ENCODE measurements around the gene CPLX4. TPM values are rescaled to one million over a fixed set of nuclear protein-coding genes. Genes with fewer than 3 reads are reported as not detected.
A peak's percentile ranks its signal among the peaks of the same experiment; 100 is the strongest.

Gene CPLX4
- total RNA-seq, 3 donors from 2014 or later = not detected

- Mint-ChIP-seq H3K4me3 (no peak overlapping the region), H3K36me3 (ENCODE audit: insufficient read depth) (peaks cover 48% of the 10 kb centered on the region), H3K27me3 (ENCODE audit: low read depth) (no peaks in the 10 kb centered on the region), H3K4me1 (ENCODE audit: low read depth) (no peaks in the 10 kb centered on the region), H3K9me3 (no peaks in the 10 kb centered on the region)
- no peak for ATAC-seq
- no peak for DNase-seq
These were observed 14.5 kb upstream of the CPLX4 start for GRCh38 chr18:59332986-59333385.

- Mint-ChIP-seq H3K4me3 (no peak overlapping the region), H3K36me3 (ENCODE audit: insufficient read depth) (peaks cover 52% of the 10 kb centered on the region)
These were observed 10.2 kb upstream of the CPLX4 start for GRCh38 chr18:59328683-59329082.

GRCh38 chr18:59325965-59326364 lies 7.5 kb upstream of the CPLX4 start:
- ATAC-seq (no peak), DNase-seq (no peak)
- Mint-ChIP-seq H3K4me1 (ENCODE audit: low read depth) (no peaks in the 10 kb centered on the region), H3K4me3 (no peak overlapping the region), H3K27me3 (ENCODE audit: low read depth) (no peaks in the 10 kb centered on the region), H3K9me3 (no peaks in the 10 kb centered on the region), H3K36me3 (ENCODE audit: insufficient read depth) (peaks cover 40% of the 10 kb centered on the region)

More at GRCh38 chr18:59328683-59329082, 10.2 kb upstream of the CPLX4 start:
- DNase-seq (no peak), ATAC-seq (no peak)
- Mint-ChIP-seq H3K4me1 (ENCODE audit: low read depth) (no peaks in the 10 kb centered on the region), H3K27me3 (ENCODE audit: low read depth) (no peaks in the 10 kb centered on the region), H3K9me3 (no peaks in the 10 kb centered on the region)

- DNase-seq (no peak), ATAC-seq (no peak)
- H3K9me3 Mint-ChIP-seq = no peaks in the 10 kb centered on the region
- no peaks in the 10 kb centered on the region for H3K4me1 Mint-ChIP-seq (ENCODE audit: low read depth)
- H3K27me3 Mint-ChIP-seq (ENCODE audit: low read depth) = peaks cover 2% of the 10 kb centered on the region
- H3K36me3 Mint-ChIP-seq (ENCODE audit: insufficient read depth) = peaks cover 38% of the 10 kb centered on the region
- H3K4me3 Mint-ChIP-seq = no peak overlapping the region
These were observed 6.1 kb upstream of the CPLX4 start for GRCh38 chr18:59324623-59324971.

- Mint-ChIP-seq H3K36me3 (ENCODE audit: insufficient read depth) (peaks cover 37% of the 10 kb centered on the region), H3K9me3 (no peaks in the 10 kb centered on the region), H3K27me3 (ENCODE audit: low read depth) (peaks cover 2% of the 10 kb centered on the region), H3K4me3 (no peak overlapping the region), H3K4me1 (ENCODE audit: low read depth) (no peaks in the 10 kb centered on the region)
- no peak for ATAC-seq
- DNase-seq = no peak
These were observed 5.6 kb upstream of the CPLX4 start for GRCh38 chr18:59323931-59324622.

- DNase-seq (no peak), ATAC-seq (no peak)
- no peak overlapping the region for H3K4me3 Mint-ChIP-seq
- no peaks in the 10 kb centered on the region for H3K36me3 Mint-ChIP-seq (ENCODE audit: insufficient read depth)
- no peaks in the 10 kb centered on the region for H3K4me1 Mint-ChIP-seq (ENCODE audit: low read depth)
- peaks cover 40% of the 10 kb centered on the region for H3K27me3 Mint-ChIP-seq (ENCODE audit: low read depth)
- no peaks in the 10 kb centered on the region for H3K9me3 Mint-ChIP-seq
These were observed 6.8 kb downstream of the CPLX4 start for GRCh38 chr18:59311631-59312030.

- ATAC-seq = no peak
- no peak for DNase-seq
- Mint-ChIP-seq H3K36me3 (ENCODE audit: insufficient read depth) (no peaks in the 10 kb centered on the region), H3K4me3 (peak overlapping the region; percentile 52), H3K9me3 (no peaks in the 10 kb centered on the region), H3K4me1 (ENCODE audit: low read depth) (no peaks in the 10 kb centered on the region), H3K27me3 (ENCODE audit: low read depth) (peaks cover 44% of the 10 kb centered on the region)
These were observed 9.6 kb downstream of the CPLX4 start for GRCh38 chr18:59308938-59309260.

- no peaks in the 10 kb centered on the region for H3K9me3 Mint-ChIP-seq
- peak; percentile 89 to 94 for ATAC-seq
These were observed 10.1 kb downstream of the CPLX4 start for GRCh38 chr18:59308248-59308937.

GRCh38 chr18:59306640-59307039 lies 11.8 kb downstream of the CPLX4 start:
- Mint-ChIP-seq H3K4me1 (ENCODE audit: low read depth) (no peaks in the 10 kb centered on the region), H3K36me3 (ENCODE audit: insufficient read depth) (no peaks in the 10 kb centered on the region), H3K4me3 (no peak overlapping the region), H3K27me3 (ENCODE audit: low read depth) (peaks cover 35% of the 10 kb centered on the region), H3K9me3 (no peaks in the 10 kb centered on the region)
- ATAC-seq (no peak), DNase-seq (no peak)

More at GRCh38 chr18:59308248-59308937, 10.1 kb downstream of the CPLX4 start:
- Mint-ChIP-seq H3K4me1 (ENCODE audit: low read depth) (no peaks in the 10 kb centered on the region), H3K36me3 (ENCODE audit: insufficient read depth) (no peaks in the 10 kb centered on the region), H3K27me3 (ENCODE audit: low read depth) (peaks cover 44% of the 10 kb centered on the region), H3K4me3 (peak overlapping the region; percentile 52)
- peak; percentile 60 for DNase-seq

GRCh38 chr18:59305295-59305694 lies 13.2 kb downstream of the CPLX4 start:
- H3K9me3 Mint-ChIP-seq = no peaks in the 10 kb centered on the region
- ATAC-seq = no peak
- H3K27me3 Mint-ChIP-seq (ENCODE audit: low read depth) = peaks cover 32% of the 10 kb centered on the region
- H3K4me1 Mint-ChIP-seq (ENCODE audit: low read depth) = no peaks in the 10 kb centered on the region
- DNase-seq = no peak
- no peaks in the 10 kb centered on the region for H3K36me3 Mint-ChIP-seq (ENCODE audit: insufficient read depth)
- H3K4me3 Mint-ChIP-seq = no peak overlapping the region

GRCh38 chr18:59303656-59304195 lies 14.7 kb downstream of the CPLX4 start:
- Mint-ChIP-seq H3K27me3 (ENCODE audit: low read depth) (peaks cover 26% of the 10 kb centered on the region), H3K36me3 (ENCODE audit: insufficient read depth) (no peaks in the 10 kb centered on the region), H3K4me1 (ENCODE audit: low read depth) (no peaks in the 10 kb centered on the region), H3K9me3 (no peaks in the 10 kb centered on the region), H3K4me3 (no peak overlapping the region)
- ATAC-seq (no peak), DNase-seq (no peak)

GRCh38 chr18:59303006-59303405 lies 15.4 kb downstream of the CPLX4 start:
- peaks cover 20% of the 10 kb centered on the region for H3K27me3 Mint-ChIP-seq (ENCODE audit: low read depth)
- no peaks in the 10 kb centered on the region for H3K36me3 Mint-ChIP-seq (ENCODE audit: insufficient read depth)
- ATAC-seq = no peak
- H3K4me1 Mint-ChIP-seq (ENCODE audit: low read depth) = no peaks in the 10 kb centered on the region
- no peak for DNase-seq
- no peak overlapping the region for H3K4me3 Mint-ChIP-seq
- H3K9me3 Mint-ChIP-seq = no peaks in the 10 kb centered on the region

GRCh38 chr18:59301929-59302328 lies 16.5 kb downstream of the CPLX4 start:
- ATAC-seq (no peak), DNase-seq (no peak)
- H3K4me3 Mint-ChIP-seq = no peak overlapping the region
- peaks cover 18% of the 10 kb centered on the region for H3K27me3 Mint-ChIP-seq (ENCODE audit: low read depth)
- H3K9me3 Mint-ChIP-seq = no peaks in the 10 kb centered on the region
- no peaks in the 10 kb centered on the region for H3K4me1 Mint-ChIP-seq (ENCODE audit: low read depth)
- H3K36me3 Mint-ChIP-seq (ENCODE audit: insufficient read depth) = no peaks in the 10 kb centered on the region

- ATAC-seq = peak in 1 of 2 donors; percentile 58
- H3K4me3 Mint-ChIP-seq = no peak overlapping the region
- H3K36me3 Mint-ChIP-seq (ENCODE audit: insufficient read depth) = no peaks in the 10 kb centered on the region
- peaks cover 13% of the 10 kb centered on the region for H3K27me3 Mint-ChIP-seq (ENCODE audit: low read depth)
- DNase-seq = no peak
- H3K9me3 Mint-ChIP-seq = no peaks in the 10 kb centered on the region
- no peaks in the 10 kb centered on the region for H3K4me1 Mint-ChIP-seq (ENCODE audit: low read depth)
These were observed 17.7 kb downstream of the CPLX4 start for GRCh38 chr18:59300676-59301285.

GRCh38 chr18:59298871-59299270 lies 19.6 kb downstream of the CPLX4 start:
- no peaks in the 10 kb centered on the region for H3K9me3 Mint-ChIP-seq
- H3K4me1 Mint-ChIP-seq (ENCODE audit: low read depth) = no peaks in the 10 kb centered on the region
- no peak overlapping the region for H3K4me3 Mint-ChIP-seq
- peaks cover 19% of the 10 kb centered on the region for H3K27me3 Mint-ChIP-seq (ENCODE audit: low read depth)
- no peaks in the 10 kb centered on the region for H3K36me3 Mint-ChIP-seq (ENCODE audit: insufficient read depth)
- no peak for ATAC-seq
- DNase-seq = no peak
